K562 (cell line): ENCODE data around the gene TCF3. TPM values are rescaled to one million over a fixed set of nuclear protein-coding genes. Genes with fewer than 3 reads are reported as not detected.

Experiments used
- ATAC-seq: fragments of 200-7000 bp; cut with Tn5 transposase; 3 replicates; pipeline ENCODE4 v1.9.1; 2020; ENCODE audit warnings: moderate library complexity
- BruUV-seq: library from RNA; stranded (reverse); fragments of 400-500 nt; replicated peaks from 2 replicates; lab custom pipeline; 2021; lab: Mats Ljungman, UMichigan
- CTCF ChIA-PET: fragments of 300-600 bp; formaldehyde crosslinking; extraction: SDS; loops from one replicate; lab custom pipeline; 2021; ENCODE audit warnings: low intra/inter-chr PET ratio; lab: Yijun Ruan, JAX
- POLR2A ChIA-PET: fragments of 300-600, 350-650 bp; sonication (Branson Sonifier 250); formaldehyde crosslinking; extraction: SDS; loops from one replicate; lab custom pipeline; 2021; ENCODE audit warnings: antibody characterized with exemption, inconsistent platforms; lab: Yijun Ruan, JAX
- DNase-seq, 4 experiments: peaks; one replicate each; pipeline versions ENCODE4 v3.0.0 to v3.0.0-alpha.2; 2011 to 2018; ENCODE audit warnings: low spot score in 3 of 4, mixed read lengths in 3 of 4; ENCODE audit errors: extremely low read depth in 1 of 4
- FAIRE-seq: peaks from 2 replicates; lab custom pipeline; 2011; peaks lifted over from hg19 to GRCh38; lab: Jason Lieb, UNC
- H2AFZ ChIP-seq: 2 replicates; pipeline ENCODE4 v1.6.0; 2011; ENCODE audit warnings: low read depth, low read length, control low read depth, inconsistent platforms
- H3K27ac ChIP-seq: fragments of 200-600 bp; 3 replicates; pipeline ENCODE4 v1.8.0; 2011; ENCODE audit warnings: low read depth, mild to moderate bottlenecking, control low read depth, inconsistent platforms, low read length, moderate library complexity, mixed read lengths; ENCODE audit errors: extremely low read depth
- H3K27me3 ChIP-seq, 2 experiments: fragments of 300-600 bp in 1 of 2; 2 replicates in 1 of 2; 3 replicates in 1 of 2; pipeline versions ENCODE4 v1.6.0 to v1.8.0; 2011; ENCODE audit warnings: inconsistent platforms in 2 of 2, low read length in 2 of 2, mild to moderate bottlenecking in 1 of 2, mixed read lengths in 1 of 2, moderate library complexity in 1 of 2; ENCODE audit not compliant: control insufficient read depth in 2 of 2, insufficient read depth in 2 of 2
- H3K36me3 ChIP-seq: fragments of 300-600 bp; 3 replicates; pipeline ENCODE4 v1.8.0; 2011; ENCODE audit warnings: mild to moderate bottlenecking, low read length, inconsistent platforms; ENCODE audit not compliant: control insufficient read depth, insufficient read depth
- H3K4me1 ChIP-seq, 2 experiments: fragments of 200-600 bp in 1 of 2; replicated peaks in 1 of 2; 2 replicates in 1 of 2; 3 replicates in 1 of 2; pipeline versions ENCODE4 v1.5.1 to v1.8.0; 2011; ENCODE audit warnings: inconsistent platforms in 2 of 2, low read length in 2 of 2, mild to moderate bottlenecking in 1 of 2, mixed read lengths in 1 of 2, moderate library complexity in 1 of 2; ENCODE audit not compliant: control insufficient read depth in 2 of 2, insufficient read depth in 2 of 2
- H3K4me2 ChIP-seq: 2 replicates; pipeline ENCODE4 v1.6.1; 2011; ENCODE audit warnings: low read length, control low read depth, inconsistent platforms, mixed read lengths; ENCODE audit not compliant: insufficient read depth
- H3K4me3 ChIP-seq: fragments of 200-600 bp; sonication (generic), shearing (Covaris generic); 2 replicates; pipeline ENCODE4 v1.5.1; 2016; ENCODE audit warnings: control low read depth, inconsistent platforms
- H3K79me2 ChIP-seq: fragments of 200-600 bp; 3 replicates; pipeline ENCODE4 v1.8.0; 2011; ENCODE audit warnings: low read length, inconsistent platforms; ENCODE audit not compliant: control insufficient read depth, insufficient read depth
- H3K9ac ChIP-seq, 2 experiments: 2 replicates each; pipeline versions ENCODE4 v1.6.0 to v1.6.1; 2011; ENCODE audit warnings: low read depth in 2 of 2, low read length in 2 of 2, control low read depth in 1 of 2, inconsistent platforms in 1 of 2, mild to moderate bottlenecking in 1 of 2, mixed read lengths in 1 of 2; ENCODE audit not compliant: insufficient read depth in 1 of 2
- H3K9me1 ChIP-seq: one replicate; pipeline ENCODE4 v1.6.0; 2011; ENCODE audit warnings: inconsistent platforms, mild to moderate bottlenecking, low read length, moderate library complexity; ENCODE audit not compliant: control insufficient read depth, insufficient read depth
- H3K9me3 ChIP-seq: replicated peaks from 2 replicates; pipeline ENCODE4 v1.5.1; 2011; ENCODE audit warnings: low read depth, low read length, inconsistent platforms; ENCODE audit not compliant: control insufficient read depth, insufficient read depth
- H4K20me1 ChIP-seq: replicated peaks from 2 replicates; pipeline ENCODE4 v1.6.1; 2011; ENCODE audit warnings: low read length, inconsistent platforms, mixed read lengths; ENCODE audit not compliant: control insufficient read depth, insufficient read depth
- ADNP ChIP-seq: fragments of 200-800 bp; sonication (Bioruptor generic); IDR thresholded peaks from 2 replicates; pipeline ENCODE4 v1.6.1; 2016; ENCODE audit warnings: missing genetic modification characterization, missing compliant biosample characterization
- CEBPB ChIP-seq: fragments of 450-650 bp; IDR thresholded peaks from 2 replicates; pipeline ENCODE4 v1.6.1; 2016; ENCODE audit warnings: missing genetic modification characterization, missing compliant biosample characterization
- FOXA3 ChIP-seq, 2 experiments: fragments of 450-650 bp in 1 of 2; sonication (generic) in 1 of 2; formaldehyde crosslinking; IDR thresholded peaks in 1 of 2; conservative IDR thresholded peaks in 1 of 2; 2 replicates each; pipeline versions ENCODE4 v1.4.0 to v1.8.0; 2020 to 2022; ENCODE audit warnings: mild to moderate bottlenecking in 2 of 2, missing genetic modification reagents in 1 of 2
- PML ChIP-seq: IDR thresholded peaks from 2 replicates; pipeline ENCODE4 v1.6.1; 2012; ENCODE audit warnings: low read length, inconsistent platforms
- PURB ChIP-seq: sonication (generic); formaldehyde crosslinking; IDR thresholded peaks from 2 replicates; pipeline ENCODE4 v1.9.0; 2021; ENCODE audit warnings: low read depth, mild to moderate bottlenecking, missing genetic modification reagents
- RBFOX2 ChIP-seq: fragments of 200-400 bp; formaldehyde crosslinking; IDR thresholded peaks from 2 replicates; pipeline ENCODE4 v1.6.1; 2017; ENCODE audit warnings: low read depth, mild to moderate bottlenecking, low read length, moderate library complexity
- RBM22 ChIP-seq: fragments of 200-400 bp; formaldehyde crosslinking; IDR thresholded peaks from 2 replicates; pipeline ENCODE4 v1.6.1; 2018; ENCODE audit warnings: low read length, low read depth; ENCODE audit not compliant: poor library complexity, severe bottlenecking
- ZFX ChIP-seq: sonication (generic); formaldehyde crosslinking; IDR thresholded peaks from 2 replicates; pipeline ENCODE4 v1.8.0; 2022; ENCODE audit warnings: mild to moderate bottlenecking, missing genetic modification reagents, moderate library complexity
- ZNF57 ChIP-seq: fragments of 450-650 bp; formaldehyde crosslinking; IDR thresholded peaks from 2 replicates; pipeline ENCODE4 v1.4.0; 2020; ENCODE audit warnings: mild to moderate bottlenecking, moderate library complexity
- ZNF764 ChIP-seq: fragments of 250-450 bp; sonication (Bioruptor Pico); IDR thresholded peaks from 2 replicates; pipeline ENCODE4 v1.4.0; 2020; ENCODE audit warnings: low read depth, mild to moderate bottlenecking, moderate library complexity
- ZNF77 ChIP-seq: fragments of 250-450 bp; sonication (Bioruptor Pico); IDR thresholded peaks from 2 replicates; pipeline ENCODE4 v1.5.0; 2020
- WGBS: fragments of 100-300 bp; shearing (Covaris generic); methylation state at CpG from one replicate; pipeline ENCODE4 v1.1.6; 2016; ENCODE audit warnings: low coverage, mixed read lengths; ENCODE audit not compliant: insufficient coverage; ENCODE audit errors: missing lambda C conversion rate; 5-methylcytosine and 5-hydroxymethylcytosine counted together
- in situ Hi-C: fragments of 300-500 bp; cut with MboI; formaldehyde crosslinking; loops from 4 replicates; pipeline ENCODE4 v1.15.0; 2018; ENCODE audit warnings: inconsistent platforms, mixed read lengths
- intact Hi-C: fragments of 100-400 bp; cut with micrococcal nuclease; formaldehyde crosslinking; loops from 2 replicates; pipeline ENCODE4 v1.14.2; 2022
- polyA plus RNA-seq, 8 experiments: library from polyadenylated mRNA; depleted of rRNA in 4 of 8; stranded (reverse) in 5 of 8; unstranded in 3 of 8; fragments of >200 nt; fragmentation: Nextera tagmentation in 2 of 8; fragmentation: Illumina TruSeq in 1 of 8; extraction: Ambion mirVana in 2 of 8; extraction: Trizol in 1 of 8; gene quantifications; 2 replicates each; pipeline versions ENCODE4 v1.2.1 to v1.2.3, GENCODE V29; 2011 to 2014; ENCODE audit warnings: inconsistent platforms in 1 of 8, missing spikeins in 1 of 8
- total RNA-seq, 7 experiments: library from RNA; depleted of rRNA in 6 of 7; stranded (reverse); fragments of >200 nt in 6 of 7; fragmentation: Illumina TruSeq in 2 of 7; extraction: Trizol in 2 of 7; gene quantifications; 2 replicates each; pipeline versions ENCODE4 v1.2.1 to v1.2.3, GENCODE V29; 2011 to 2021; ENCODE audit warnings: low replicate concordance in 1 of 7
- TF ChIP-seq, protein P1 (sequence below): IDR thresholded peaks from 2 replicates; pipeline ENCODE4 v1.6.1; 2016; ENCODE audit warnings: missing genetic modification characterization, missing compliant biosample characterization
- TF ChIP-seq, protein P2 (sequence below): sonication (generic); formaldehyde crosslinking; IDR thresholded peaks from 2 replicates; pipeline ENCODE4 v1.9.0; 2022; ENCODE audit warnings: mild to moderate bottlenecking, missing genetic modification reagents

TCF3 gene
- total and polyA plus RNA-seq, 9 of the 15 experiments (the other 6 are each of a cell fraction or from before 2014, with no cell fraction given): 5.6 to 259 (median 84.0) TPM

DNA sequence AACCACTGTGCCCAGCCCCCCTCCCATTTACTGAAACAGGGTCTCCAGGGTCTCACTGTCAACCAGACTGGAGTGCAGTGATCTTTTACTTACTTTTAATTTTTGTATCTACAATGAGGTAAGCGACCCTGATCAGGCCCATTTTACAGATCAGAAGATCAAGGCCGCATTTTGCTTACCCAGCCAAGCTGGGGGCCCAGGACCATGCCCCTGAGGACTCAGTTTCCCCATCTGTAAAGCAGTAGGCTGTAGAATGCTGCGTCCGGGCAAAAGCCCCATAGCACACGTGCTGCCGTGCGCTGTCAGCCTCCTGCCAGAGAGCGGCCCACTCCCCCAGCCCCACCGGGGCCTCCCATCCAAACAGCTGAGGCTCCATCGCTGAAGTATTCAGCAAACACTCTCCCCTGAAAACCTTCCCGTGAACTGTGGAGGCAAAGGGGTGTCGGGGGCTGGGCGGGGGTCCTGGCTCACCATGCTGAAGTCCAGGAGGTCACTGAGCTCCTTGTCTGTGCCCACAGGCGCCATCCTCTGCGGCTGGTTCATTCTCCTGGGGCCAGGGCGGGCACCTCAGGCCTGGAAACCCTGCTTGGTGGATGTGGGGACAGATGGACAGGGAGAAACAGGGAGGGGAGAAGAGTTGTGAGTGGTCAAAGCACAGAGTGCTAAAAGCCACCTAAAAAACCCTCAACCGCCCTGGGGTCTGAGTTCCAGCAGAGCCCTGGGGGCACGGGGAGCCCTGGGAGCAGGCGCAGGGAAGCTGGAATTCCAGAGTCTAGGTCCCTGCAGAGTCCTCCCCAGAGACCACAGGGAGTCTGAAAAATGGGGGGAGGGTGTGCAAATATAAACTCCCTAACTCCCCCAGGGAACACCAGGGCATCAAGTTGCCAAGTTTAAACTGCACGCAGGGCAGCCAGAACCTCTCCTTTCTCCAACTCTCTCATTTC, 2.4 kb downstream of the TCF3 start (continued):
- TF ChIP-seq ADNP (tag) (no peak), PURB (CRISPR knock-in tag) (no peak)

DNA sequence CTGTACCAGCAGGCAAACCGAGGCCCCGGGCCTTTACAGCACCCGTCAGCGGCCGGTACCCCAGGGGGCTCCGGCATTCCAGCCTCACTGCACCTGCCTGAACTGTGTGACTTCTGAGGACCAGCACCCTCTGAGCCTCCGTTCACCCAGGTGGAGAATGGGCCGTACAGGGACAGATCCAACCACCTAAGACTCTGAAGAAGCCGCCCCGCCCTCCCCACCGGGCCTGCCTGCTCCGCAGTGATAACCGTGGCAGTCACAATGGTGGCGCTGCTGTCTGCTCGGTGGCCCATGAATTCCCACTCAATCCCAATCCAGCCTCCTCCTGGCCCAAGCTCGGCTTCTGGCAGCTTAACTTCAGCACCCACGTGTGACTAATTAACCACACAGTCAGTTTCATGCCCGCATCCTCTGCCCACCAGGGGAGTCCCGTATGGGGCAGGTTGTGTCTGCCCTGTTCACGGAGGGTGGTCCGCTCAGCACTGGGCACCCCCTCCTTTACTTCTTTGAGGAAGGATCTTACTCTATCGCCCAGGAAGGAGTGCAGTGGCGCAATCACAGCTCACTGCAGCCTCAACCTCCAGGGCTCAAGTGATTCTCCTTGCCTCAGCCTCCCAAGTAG, 3.4 kb downstream of the TCF3 start:
- H4K20me1 ChIP-seq: no peaks in the 10 kb centered on the region; the same call in 1 of the 2 replicates
- H3K9me3 ChIP-seq: no peaks in the 10 kb centered on the region
- DNase-seq: no peak
- TF ChIP-seq, protein P1, sequence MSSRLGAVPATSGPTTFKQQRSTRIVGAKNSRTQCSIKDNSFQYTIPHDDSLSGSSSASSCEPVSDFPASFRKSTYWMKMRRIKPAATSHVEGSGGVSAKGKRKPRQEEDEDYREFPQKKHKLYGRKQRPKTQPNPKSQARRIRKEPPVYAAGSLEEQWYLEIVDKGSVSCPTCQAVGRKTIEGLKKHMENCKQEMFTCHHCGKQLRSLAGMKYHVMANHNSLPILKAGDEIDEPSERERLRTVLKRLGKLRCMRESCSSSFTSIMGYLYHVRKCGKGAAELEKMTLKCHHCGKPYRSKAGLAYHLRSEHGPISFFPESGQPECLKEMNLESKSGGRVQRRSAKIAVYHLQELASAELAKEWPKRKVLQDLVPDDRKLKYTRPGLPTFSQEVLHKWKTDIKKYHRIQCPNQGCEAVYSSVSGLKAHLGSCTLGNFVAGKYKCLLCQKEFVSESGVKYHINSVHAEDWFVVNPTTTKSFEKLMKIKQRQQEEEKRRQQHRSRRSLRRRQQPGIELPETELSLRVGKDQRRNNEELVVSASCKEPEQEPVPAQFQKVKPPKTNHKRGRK (tag): no peak
- TF ChIP-seq ZNF77 (CRISPR knock-in tag): no peak
- TF ChIP-seq RBFOX2: peak; percentile 47; the same call in 1 of the 2 replicates
- TF ChIP-seq, protein P2, sequence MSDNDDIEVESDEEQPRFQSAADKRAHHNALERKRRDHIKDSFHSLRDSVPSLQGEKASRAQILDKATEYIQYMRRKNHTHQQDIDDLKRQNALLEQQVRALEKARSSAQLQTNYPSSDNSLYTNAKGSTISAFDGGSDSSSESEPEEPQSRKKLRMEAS (CRISPR knock-in tag): peak; percentile 34; the same call in 1 of the 2 replicates
- no peak for TF ChIP-seq ZNF764
- 0 out of 2 replicates have a peak, but pooled peaks have one; percentile 23 for TF ChIP-seq CEBPB
- no peak for TF ChIP-seq ZNF57 (CRISPR knock-in tag)
- peak; percentile 9; the same call in 1 of the 2 replicates for TF ChIP-seq ZFX (CRISPR knock-in tag)
- no peak for TF ChIP-seq RBM22
- TF ChIP-seq FOXA3 (CRISPR knock-in tag; conservative IDR thresholded peaks at IDR 0.05 in 1 of 2, IDR thresholded peaks at IDR 0.05 in 1 of 2): 0 out of 4 replicates have a peak, but pooled peaks of 1 of the 2 experiments have one; percentile 23
- no peak for TF ChIP-seq PML
- TF ChIP-seq, all 486 proteins: peak for 5
- peaks cover 63% of the 10 kb centered on the region; the same call in 2 of the 3 replicates for H3K36me3 ChIP-seq
- H3K4me1 ChIP-seq: peaks cover 0 to 77% of the 10 kb centered on the region in 2 experiments; a peak in 4 of 5 replicates
- intact Hi-C loops (no loop called here), in situ Hi-C loops (no loop called here)
- 90% methylated on average over 21 of the region's 23 CpGs for WGBS
- FAIRE-seq: no peak
- no peak overlapping the region for H3K4me2 ChIP-seq
- H3K27ac ChIP-seq: no peak overlapping the region; the same call in 2 of the 3 replicates
- ChIA-PET CTCF (no interaction called here), POLR2A (interaction anchor here (0.9 kb wide), 1 partner anchor 8 kb away, joined by 5 read pairs; no protein-coding TSS in a partner anchor)
- no TSS peak for BruUV-seq
- no peaks in the 10 kb centered on the region for H3K27me3 ChIP-seq
- H3K4me3 ChIP-seq: no peak overlapping the region
- no peak overlapping the region for H2AFZ ChIP-seq
- ATAC-seq: no peak
- H3K9me1 ChIP-seq: no peaks in the 10 kb centered on the region
- H3K79me2 ChIP-seq: peaks cover 60% of the 10 kb centered on the region
- H3K9ac ChIP-seq: peak overlapping the region in 1 of 2 experiments; percentile 81; a peak in 2 of 4 replicates
